IPS DF 6.9 (cell line): ENCODE measurements around the gene CABYR.
"Not testable (repeated sequence)": the region's sequence is repeated elsewhere in the genome, so short reads cannot be mapped to it uniquely, and the experiment has no call there.

ENCODE experiments used
- DNase-seq: peaks from one replicate; pipeline ENCODE4 v3.0.0-alpha.2; 2013; ENCODE audit warnings: low read depth, low spot score
- H3K27ac ChIP-seq: one replicate; pipeline ENCODE4 v1.5.1; 2013; ENCODE audit warnings: low read length, control low read depth
- H3K27me3 ChIP-seq: 2 replicates; pipeline ENCODE4 v1.6.1; 2013; ENCODE audit warnings: mild to moderate bottlenecking, low read length; ENCODE audit not compliant: control insufficient read depth, insufficient read depth
- H3K36me3 ChIP-seq: 2 replicates; pipeline ENCODE4 v1.6.1; 2013; ENCODE audit warnings: low read length; ENCODE audit not compliant: control insufficient read depth, insufficient read depth
- H3K4me1 ChIP-seq: 2 replicates; pipeline ENCODE4 v1.6.1; 2013; ENCODE audit warnings: low read length; ENCODE audit not compliant: control insufficient read depth, insufficient read depth
- H3K4me3 ChIP-seq: 2 replicates; pipeline ENCODE4 v1.5.1; 2013; ENCODE audit warnings: mild to moderate bottlenecking, low read length
- H3K9me3 ChIP-seq: 2 replicates; pipeline ENCODE4 v1.6.1; 2013; ENCODE audit warnings: low read length, inconsistent platforms; ENCODE audit not compliant: control insufficient read depth, insufficient read depth
- WGBS: extraction: QIAGEN DNeasy Blood & Tissue Kit; methylation state at CpG from one replicate; pipeline ENCODE4 v1.1.7; 2013; ENCODE audit warnings: mixed read lengths, missing lambda C conversion rate; ENCODE audit not compliant: insufficient read length, insufficient coverage; 5-methylcytosine and 5-hydroxymethylcytosine counted together

CABYR gene

GRCh38 chr18:24130494-24130893 is 8.4 kb upstream of the CABYR start:
- H3K27ac ChIP-seq, result no peak overlapping the region
- H3K9me3 ChIP-seq, result no peaks in the 10 kb centered on the region
- H3K4me1 ChIP-seq, result no peaks in the 10 kb centered on the region
- peaks cover 4% of the 10 kb centered on the region; the same call in 1 of the 2 replicates for H3K36me3 ChIP-seq
- no peak overlapping the region for H3K4me3 ChIP-seq
- DNase-seq, result no peak
- no CpG with 5 or more reads among the region's 2 CpGs for WGBS
- H3K27me3 ChIP-seq, result no peaks in the 10 kb centered on the region

GRCh38 chr18:24136967-24137373 is 1.9 kb upstream of the CABYR start:
- WGBS, result no CpG with 5 or more reads among the region's 3 CpGs
- DNase-seq, result no peak
- H3K4me1 ChIP-seq, result peaks cover 2% of the 10 kb centered on the region; the same call in 1 of the 2 replicates
- no peak overlapping the region for H3K4me3 ChIP-seq
- no peaks in the 10 kb centered on the region for H3K27me3 ChIP-seq
- no peak overlapping the region for H3K27ac ChIP-seq
- H3K36me3 ChIP-seq, result peaks cover 3% of the 10 kb centered on the region; the same call in 1 of the 2 replicates
- H3K9me3 ChIP-seq, result no peaks in the 10 kb centered on the region

DNA sequence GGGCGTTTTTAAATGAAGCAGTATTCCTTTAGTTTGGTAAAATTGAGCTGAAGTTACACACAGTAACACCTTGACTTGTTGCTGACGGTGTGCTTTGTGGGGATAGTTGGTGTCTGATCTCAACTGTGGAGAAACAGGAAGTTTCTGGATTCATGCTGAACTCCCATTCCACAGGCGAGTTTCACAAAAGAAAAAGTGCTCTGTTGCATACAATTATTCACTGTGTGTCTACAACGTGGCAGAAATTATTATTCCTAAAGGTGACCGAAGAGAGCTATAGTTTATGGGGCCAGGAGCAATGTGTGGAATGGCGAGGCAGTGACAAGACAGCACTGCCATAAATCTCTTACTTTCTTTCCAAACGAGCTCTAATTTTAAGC is 463 bp upstream of the CABYR start:
- Histone ChIP-seq H3K27ac (no peak overlapping the region), H3K27me3 (no peaks in the 10 kb centered on the region), H3K4me3 (no peak overlapping the region; the same call in 1 of the 2 replicates)

GRCh38 chr18:24140697-24141096 is 1.8 kb downstream of the CABYR start:
- no CpG with 5 or more reads among the region's 2 CpGs for WGBS

More for the DNA sequence above, 463 bp upstream of the CABYR start:
- DNase-seq, result no peak
- WGBS, result no CpG with 5 or more reads among the region's 7 CpGs
- H3K4me1 ChIP-seq, result peaks cover 2% of the 10 kb centered on the region; the same call in 1 of the 2 replicates
- H3K9me3 ChIP-seq, result no peaks in the 10 kb centered on the region
- no peaks in the 10 kb centered on the region for H3K36me3 ChIP-seq

DNA sequence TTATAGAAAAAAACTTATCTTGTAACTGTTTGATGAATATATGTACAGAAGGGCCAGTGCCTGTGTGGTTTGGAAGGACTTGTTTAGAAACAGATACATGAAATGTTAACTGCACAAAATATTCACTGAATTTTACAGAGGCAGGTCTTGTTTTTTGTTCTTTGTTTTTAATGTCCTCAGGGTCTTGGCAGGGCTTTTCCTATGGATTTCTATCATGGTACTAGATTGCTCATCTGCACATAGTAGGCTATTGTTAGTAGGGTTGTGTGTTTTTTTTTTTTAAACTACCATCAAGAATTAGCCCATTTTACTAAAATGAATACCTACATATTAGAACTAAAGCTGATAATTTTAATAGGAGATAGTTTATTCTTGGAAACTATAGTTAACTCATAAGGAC is 3.5 kb downstream of the CABYR start:
- Histone ChIP-seq H3K4me1 (peaks cover 2% of the 10 kb centered on the region; the same call in 1 of the 2 replicates), H3K36me3 (no peaks in the 10 kb centered on the region), H3K27me3 (no peaks in the 10 kb centered on the region), H3K9me3 (no peaks in the 10 kb centered on the region), H3K27ac (no peak overlapping the region), H3K4me3 (no peak overlapping the region)
- no peak for DNase-seq

More at GRCh38 chr18:24140697-24141096, 1.8 kb downstream of the CABYR start:
- Histone ChIP-seq H3K9me3 (no peaks in the 10 kb centered on the region), H3K4me3 (no peak overlapping the region), H3K27me3 (no peaks in the 10 kb centered on the region), H3K4me1 (peaks cover 2% of the 10 kb centered on the region; the same call in 1 of the 2 replicates), H3K36me3 (no peaks in the 10 kb centered on the region), H3K27ac (no peak overlapping the region)
- no peak for DNase-seq

DNA sequence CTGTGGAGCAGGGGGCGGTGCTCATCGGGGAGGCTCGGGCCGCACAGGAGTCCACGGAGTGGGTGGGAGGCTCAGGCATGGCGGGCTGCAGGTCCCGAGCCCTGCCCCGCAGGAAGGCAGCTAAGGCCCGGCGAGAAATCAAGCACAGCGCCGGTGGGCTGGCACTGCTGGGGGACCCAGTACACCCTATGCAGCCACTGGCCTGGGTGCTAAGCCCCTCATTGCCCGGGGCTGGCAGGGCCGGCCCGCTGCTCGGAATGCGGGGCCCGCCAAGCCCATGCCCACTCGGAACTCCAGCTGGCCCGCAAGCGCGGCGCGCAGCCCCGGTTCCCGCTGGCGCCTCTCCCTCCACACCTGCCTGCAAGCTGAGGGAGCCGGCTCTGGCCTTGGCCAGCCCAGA is 10.7 kb downstream of the CABYR start:
- no CpG with 5 or more reads among the region's 28 CpGs for WGBS
- H3K36me3 ChIP-seq, H3K4me3 ChIP-seq, DNase-seq, H3K4me1 ChIP-seq, H3K9me3 ChIP-seq, H3K27me3 ChIP-seq, H3K27ac ChIP-seq: not testable (repeated sequence)

DNA sequence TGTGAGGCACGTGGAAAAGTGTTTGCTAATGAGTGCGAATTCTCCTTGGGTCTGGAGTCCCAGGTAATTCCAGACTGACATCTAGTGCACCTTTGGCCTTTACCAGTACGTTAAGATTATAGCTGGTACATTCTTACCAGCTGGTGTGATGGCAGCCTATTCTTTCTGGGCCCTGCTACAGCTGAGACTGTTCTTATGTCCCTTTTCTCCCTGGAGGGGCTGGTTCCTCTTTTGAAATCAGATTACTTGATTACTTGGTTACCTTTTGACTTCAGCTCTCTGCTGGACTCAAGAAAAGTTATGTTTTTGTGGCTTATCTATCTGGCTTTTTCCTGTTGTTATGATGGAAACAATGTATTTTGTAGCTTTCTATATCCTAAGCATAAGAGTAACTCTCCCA is 14.5 kb downstream of the CABYR start:
- H3K4me1 ChIP-seq, result no peaks in the 10 kb centered on the region
- peaks cover 8% of the 10 kb centered on the region for H3K36me3 ChIP-seq
- no peak for DNase-seq
- no peaks in the 10 kb centered on the region for H3K27me3 ChIP-seq
- H3K4me3 ChIP-seq, result no peak overlapping the region
- no CpG with 5 or more reads among the region's 3 CpGs for WGBS
- no peak overlapping the region for H3K27ac ChIP-seq
- H3K9me3 ChIP-seq, result no peaks in the 10 kb centered on the region

DNA sequence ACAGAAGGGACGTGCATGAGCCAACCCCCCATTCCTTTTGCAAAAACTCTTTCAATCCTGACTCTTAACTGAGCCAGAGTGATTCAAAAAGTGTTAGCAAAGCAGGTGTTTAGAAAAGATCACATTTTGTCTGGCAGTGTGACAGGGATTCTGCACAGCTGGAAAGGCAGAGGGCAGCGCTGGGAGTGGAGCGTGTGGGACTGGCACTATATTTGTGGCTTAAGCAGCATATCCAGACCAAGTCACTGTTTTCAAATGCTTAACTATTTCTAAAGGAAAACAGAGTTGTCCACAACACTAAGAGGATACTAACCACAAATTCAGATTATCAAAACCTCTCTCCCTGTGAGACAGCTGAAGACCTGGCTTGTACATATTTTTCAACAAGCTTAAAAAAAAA is 19.0 kb downstream of the CABYR start:
- no peak for DNase-seq
- H3K27ac ChIP-seq, result no peak overlapping the region
- no peak overlapping the region for H3K4me3 ChIP-seq
- peaks cover 13% of the 10 kb centered on the region for H3K36me3 ChIP-seq
- no peaks in the 10 kb centered on the region for H3K4me1 ChIP-seq
- H3K27me3 ChIP-seq, result no peaks in the 10 kb centered on the region
- no peaks in the 10 kb centered on the region for H3K9me3 ChIP-seq
- WGBS, result no CpG with 5 or more reads among the region's 3 CpGs

- no CpG with 5 or more reads among the region's 5 CpGs for WGBS
- Histone ChIP-seq H3K36me3 (peaks cover 13% of the 10 kb centered on the region), H3K27me3 (no peaks in the 10 kb centered on the region), H3K9me3 (no peaks in the 10 kb centered on the region), H3K4me3 (no peak overlapping the region), H3K27ac (no peak overlapping the region), H3K4me1 (no peaks in the 10 kb centered on the region)
- DNase-seq, result no peak
Measured at GRCh38 chr18:24160086-24160485, 21.2 kb downstream of the CABYR start.

GRCh38 chr18:24161304-24161703 is 22.4 kb downstream of the CABYR start:
- H3K36me3 ChIP-seq, result peaks cover 8% of the 10 kb centered on the region; the same call in 1 of the 2 replicates
- DNase-seq, result no peak
- H3K27me3 ChIP-seq, result no peaks in the 10 kb centered on the region
- no peak overlapping the region for H3K27ac ChIP-seq
- no CpG with 5 or more reads among the region's 2 CpGs for WGBS
- no peak overlapping the region for H3K4me3 ChIP-seq
- no peaks in the 10 kb centered on the region for H3K4me1 ChIP-seq
- no peaks in the 10 kb centered on the region for H3K9me3 ChIP-seq

DNA sequence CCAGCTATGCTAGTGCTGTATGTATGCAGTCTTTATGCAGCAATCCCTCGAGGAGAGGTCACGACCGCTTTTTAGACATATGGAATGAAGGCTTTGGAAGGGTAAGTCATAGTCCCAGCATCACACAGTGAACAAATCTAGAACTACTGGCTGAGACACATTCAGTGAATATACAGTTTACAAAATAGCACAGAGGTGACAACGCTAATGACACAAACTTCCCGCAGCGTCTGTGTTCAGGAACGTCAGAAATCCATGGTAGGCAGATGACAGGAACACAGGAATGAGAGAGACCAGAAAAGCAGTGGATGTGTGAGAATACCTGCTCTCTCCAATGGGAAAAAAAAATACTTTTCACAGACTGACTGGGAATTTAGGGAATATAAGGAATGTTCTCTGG is 29.6 kb downstream of the CABYR start:
- Histone ChIP-seq H3K27me3 (no peaks in the 10 kb centered on the region), H3K36me3 (no peaks in the 10 kb centered on the region), H3K4me1 (no peaks in the 10 kb centered on the region), H3K9me3 (no peaks in the 10 kb centered on the region), H3K4me3 (no peak overlapping the region), H3K27ac (no peak overlapping the region)
- WGBS, result no CpG with 5 or more reads among the region's 7 CpGs
- DNase-seq, result no peak
